Keratinocyte (primary cell): Measurements from ENCODE around the gene AKAP13.

Experiments
- CTCF ChIP-seq, 3 experiments: IDR thresholded peaks in 1 of 3; conservative IDR thresholded peaks in 1 of 3; optimal IDR thresholded peaks in 1 of 3; 2 replicates in 2 of 3; 3 replicates in 1 of 3; pipeline versions ENCODE3 to v1.5.1; 2011; ENCODE audit warnings: low read length in 3 of 3, mild to moderate bottlenecking in 3 of 3, moderate library complexity in 2 of 3, control low read depth in 1 of 3, inconsistent platforms in 1 of 3; ENCODE audit not compliant: insufficient read depth in 2 of 3; ENCODE audit errors: extremely low read depth in 1 of 3
- EZH2 ChIP-seq: IDR thresholded peaks from one replicate; pipeline ENCODE4 v1.6.1; 2012; ENCODE audit warnings: inconsistent platforms, mild to moderate bottlenecking, low read length, moderate library complexity

GRCh38 chr15:85456798-85457197, 76.4 kb downstream of the AKAP13 start:
- no peak for TF ChIP-seq EZH2
- no peak for TF ChIP-seq CTCF (optimal IDR thresholded peaks at IDR 0.05 in 1 of 3, IDR thresholded peaks at IDR 0.05 in 1 of 3, conservative IDR thresholded peaks at IDR 0.05 in 1 of 3; ENCODE audit: extremely low read depth in 1 of 3, insufficient read depth in 2 of 3, low read length in 3 of 3)
